IMR-90 (cell line): ENCODE measurements around the gene OR2T35.

Experiments used
- CTCF ChIP-seq: conservative IDR thresholded peaks from 2 replicates; pipeline ENCODE4 v1.5.1; 2012; ENCODE audit warnings: mild to moderate bottlenecking, low read depth, low read length, improper control_type of control experiment
- ELK1 ChIP-seq: fragments of 150-350 bp; IDR thresholded peaks from 2 replicates; pipeline ENCODE4 v1.6.1; 2016; ENCODE audit warnings: low read depth, mild to moderate bottlenecking, low read length, moderate library complexity, borderline replicate concordance
- FOS ChIP-seq: fragments of 150-350 bp; IDR thresholded peaks from 2 replicates; pipeline ENCODE4 v1.6.1; 2016; ENCODE audit warnings: low read depth, low read length
- MXI1 ChIP-seq: IDR thresholded peaks from 2 replicates; pipeline ENCODE4 v1.6.1; 2012; ENCODE audit warnings: low read depth, mild to moderate bottlenecking, low read length, moderate library complexity, borderline replicate concordance
- NFE2L2 ChIP-seq: fragments of 150-350 bp; IDR thresholded peaks from 2 replicates; pipeline ENCODE4 v1.6.1; 2016; ENCODE audit warnings: low read depth, mild to moderate bottlenecking, low read length

- TF ChIP-seq CTCF (no peak), NFE2L2 (no peak), MXI1 (no peak), FOS (no peak), ELK1 (no peak)
Observed at GRCh38 chr1:248686815-248687214, 41.7 kb upstream of the OR2T35 start.
